ENCODE measurements around the gene STKLD1. TPM values are rescaled to one million over a fixed set of nuclear protein-coding genes. Genes with fewer than 3 reads are reported as not detected.

STKLD1 gene
- total and polyA plus RNA-seq, 2 donors: 0.94 to 1.5 TPM

DNA sequence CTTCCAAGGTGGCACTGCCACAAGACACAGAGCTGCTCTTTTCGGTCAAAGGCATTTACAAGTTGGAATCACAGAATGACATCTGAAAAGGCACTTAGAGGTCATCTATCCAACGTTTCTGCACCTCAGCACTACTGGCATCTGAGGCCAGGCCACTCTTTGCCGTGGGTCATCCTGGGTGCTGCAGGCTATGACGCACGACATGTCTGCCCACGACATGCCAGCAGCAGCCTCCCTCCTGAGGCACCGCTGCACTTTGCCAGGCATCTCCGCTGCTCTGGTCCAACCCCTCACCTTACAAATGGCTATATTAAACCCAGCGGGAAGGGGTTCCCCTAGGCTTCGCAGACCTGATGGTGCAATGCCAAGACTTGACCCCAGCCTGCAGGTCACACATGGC lies 8.4 kb upstream of the STKLD1 start:
- Histone ChIP-seq H3K27me3 (ENCODE audit: control insufficient read depth in 2 of 2, insufficient read depth in 1 of 2, low read length in 1 of 2) (no peaks in the 10 kb centered on the region), H3K36me3 (ENCODE audit: control insufficient read depth in 2 of 2, insufficient read depth in 2 of 2, low read length in 1 of 2) (peaks cover 65 to 82% of the 10 kb centered on the region in 2 donors), H3K4me1 (ENCODE audit: control insufficient read depth in 2 of 2, insufficient read depth in 2 of 2, low read length in 2 of 2) (peaks cover 19 to 48% of the 10 kb centered on the region in 2 donors), H3K27ac (ENCODE audit: low read depth in 1 of 2, low read length in 1 of 2) (no peak overlapping the region), H3K4me3 (ENCODE audit: low read length in 2 of 2) (no peak overlapping the region), H3K9me3 (ENCODE audit: control insufficient read depth in 2 of 2, insufficient read depth in 1 of 2, low read length in 1 of 2) (no peaks in the 10 kb centered on the region)
- WGBS: 96% methylated on average over 10 of the region's 10 CpGs
- no peak for DNase-seq (ENCODE audit: low read depth in 6 of 9, low spot score in 9 of 9)

- Histone ChIP-seq H3K9me3 (ENCODE audit: control insufficient read depth in 2 of 2, insufficient read depth in 1 of 2, low read length in 1 of 2) (no peaks in the 10 kb centered on the region), H3K36me3 (ENCODE audit: control insufficient read depth in 2 of 2, insufficient read depth in 2 of 2, low read length in 1 of 2) (peaks cover 59 to 84% of the 10 kb centered on the region in 2 donors), H3K27ac (ENCODE audit: low read depth in 1 of 2, low read length in 1 of 2) (no peak overlapping the region), H3K27me3 (ENCODE audit: control insufficient read depth in 2 of 2, insufficient read depth in 1 of 2, low read length in 1 of 2) (no peaks in the 10 kb centered on the region), H3K4me1 (ENCODE audit: control insufficient read depth in 2 of 2, insufficient read depth in 2 of 2, low read length in 2 of 2) (peaks cover 19 to 54% of the 10 kb centered on the region in 2 donors), H3K4me3 (ENCODE audit: low read length in 2 of 2) (no peak overlapping the region)
- DNase-seq (ENCODE audit: low read depth in 6 of 9, low spot score in 9 of 9): no peak
- 95% methylated on average over 18 of the region's 18 CpGs for WGBS
These were observed 7.8 kb upstream of the STKLD1 start for GRCh38 chr9:133368249-133368881.

DNA sequence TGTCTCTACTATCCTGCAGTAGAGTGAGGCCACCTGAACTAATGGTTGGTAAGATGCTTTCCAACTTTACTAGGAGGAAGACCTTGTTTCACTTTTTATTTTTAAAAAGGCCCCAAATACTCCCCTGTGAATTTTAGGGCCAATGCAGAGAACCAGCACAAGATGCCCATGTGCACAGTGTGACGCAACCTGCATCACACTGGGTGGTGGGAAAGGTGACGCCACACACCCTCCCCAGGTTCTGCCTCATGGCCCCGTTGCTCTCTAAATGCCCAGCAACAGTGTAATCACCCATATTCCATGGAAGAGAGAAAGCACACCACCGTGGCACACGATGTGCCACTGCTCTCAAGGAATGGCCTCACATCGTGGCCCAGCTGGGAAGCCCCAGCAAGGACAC lies 6.7 kb upstream of the STKLD1 start:
- H3K4me3 ChIP-seq (ENCODE audit: low read length in 2 of 2): no peak overlapping the region
- DNase-seq (ENCODE audit: low read depth in 6 of 9, low spot score in 9 of 9): no peak
- 96% methylated on average over 6 of the region's 6 CpGs for WGBS
- H3K9me3 ChIP-seq (ENCODE audit: control insufficient read depth in 2 of 2, insufficient read depth in 1 of 2, low read length in 1 of 2): no peaks in the 10 kb centered on the region
- peaks cover 22 to 64% of the 10 kb centered on the region in 2 donors for H3K4me1 ChIP-seq (ENCODE audit: control insufficient read depth in 2 of 2, insufficient read depth in 2 of 2, low read length in 2 of 2)
- H3K27me3 ChIP-seq (ENCODE audit: control insufficient read depth in 2 of 2, insufficient read depth in 1 of 2, low read length in 1 of 2): no peaks in the 10 kb centered on the region
- H3K36me3 ChIP-seq (ENCODE audit: control insufficient read depth in 2 of 2, insufficient read depth in 2 of 2, low read length in 1 of 2): peaks cover 51 to 78% of the 10 kb centered on the region in 2 donors
- H3K27ac ChIP-seq (ENCODE audit: low read depth in 1 of 2, low read length in 1 of 2): no peak overlapping the region

DNA sequence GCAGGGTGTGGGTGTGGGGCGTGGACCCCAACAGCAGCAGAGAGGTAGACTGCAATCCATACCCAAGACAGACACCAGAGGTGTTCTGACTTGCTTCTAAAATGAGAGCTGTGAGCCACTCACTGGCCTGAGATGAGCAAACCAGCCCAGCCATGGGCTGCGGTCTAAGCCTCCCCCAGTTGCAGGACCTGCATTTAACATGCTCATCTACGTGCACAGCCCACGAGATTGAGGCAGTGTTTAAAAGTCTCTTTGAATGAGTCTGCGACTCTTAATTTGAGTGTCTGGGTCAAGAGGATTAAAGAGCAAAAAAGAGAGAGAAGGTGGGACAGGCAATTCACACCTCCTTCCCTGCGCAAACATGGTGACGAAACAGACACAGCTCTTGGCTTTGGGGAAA lies 6.2 kb upstream of the STKLD1 start:
- H3K36me3 ChIP-seq (ENCODE audit: control insufficient read depth in 2 of 2, insufficient read depth in 2 of 2, low read length in 1 of 2): peaks cover 47 to 75% of the 10 kb centered on the region in 2 donors
- H3K27ac ChIP-seq (ENCODE audit: low read depth in 1 of 2, low read length in 1 of 2): peak overlapping the region; percentile 54 to 91
- no peaks in the 10 kb centered on the region for H3K9me3 ChIP-seq (ENCODE audit: control insufficient read depth in 2 of 2, insufficient read depth in 1 of 2, low read length in 1 of 2)
- DNase-seq (ENCODE audit: low read depth in 6 of 9, low spot score in 9 of 9): no peak
- 94% methylated on average over 7 of the region's 7 CpGs for WGBS
- H3K4me3 ChIP-seq (ENCODE audit: low read length in 2 of 2): no peak overlapping the region
- peaks cover 22 to 67% of the 10 kb centered on the region in 2 donors for H3K4me1 ChIP-seq (ENCODE audit: control insufficient read depth in 2 of 2, insufficient read depth in 2 of 2, low read length in 2 of 2)
- no peaks in the 10 kb centered on the region for H3K27me3 ChIP-seq (ENCODE audit: control insufficient read depth in 2 of 2, insufficient read depth in 1 of 2, low read length in 1 of 2)

GRCh38 chr9:133370685-133371084 lies 5.5 kb upstream of the STKLD1 start:
- Histone ChIP-seq H3K4me1 (ENCODE audit: control insufficient read depth in 2 of 2, insufficient read depth in 2 of 2, low read length in 2 of 2) (peaks cover 22 to 65% of the 10 kb centered on the region in 2 donors), H3K27me3 (ENCODE audit: control insufficient read depth in 2 of 2, insufficient read depth in 1 of 2, low read length in 1 of 2) (no peaks in the 10 kb centered on the region)

GRCh38 chr9:133371261-133371711 lies 4.9 kb upstream of the STKLD1 start:
- H3K4me1 ChIP-seq (ENCODE audit: control insufficient read depth in 2 of 2, insufficient read depth in 2 of 2, low read length in 2 of 2): peaks cover 22 to 65% of the 10 kb centered on the region in 2 donors
- H3K27me3 ChIP-seq (ENCODE audit: control insufficient read depth in 2 of 2, insufficient read depth in 1 of 2, low read length in 1 of 2): peaks cover 0 to under 1% of the 10 kb centered on the region in 2 donors
- peaks cover 35 to 61% of the 10 kb centered on the region in 2 donors for H3K36me3 ChIP-seq (ENCODE audit: control insufficient read depth in 2 of 2, insufficient read depth in 2 of 2, low read length in 1 of 2)
- H3K9me3 ChIP-seq (ENCODE audit: control insufficient read depth in 2 of 2, insufficient read depth in 1 of 2, low read length in 1 of 2): no peaks in the 10 kb centered on the region
- H3K27ac ChIP-seq (ENCODE audit: low read depth in 1 of 2, low read length in 1 of 2): peak overlapping the region; percentile 70 to 91
- peak in 7 of 9 donors; percentile 37 to 80 (median 55) for DNase-seq (ENCODE audit: low read depth in 6 of 9, low spot score in 9 of 9)
- 22% methylated on average over 12 of the region's 12 CpGs for WGBS
- peak overlapping the region; percentile 14 to 16 for H3K4me3 ChIP-seq (ENCODE audit: low read length in 2 of 2)

More at GRCh38 chr9:133370685-133371084, 5.5 kb upstream of the STKLD1 start:
- H3K9me3 ChIP-seq (ENCODE audit: control insufficient read depth in 2 of 2, insufficient read depth in 1 of 2, low read length in 1 of 2): no peaks in the 10 kb centered on the region
- peak overlapping the region in 1 of 2 donors; percentile 16 for H3K4me3 ChIP-seq (ENCODE audit: low read length in 2 of 2)
- WGBS: 46% methylated on average over 9 of the region's 9 CpGs
- H3K27ac ChIP-seq (ENCODE audit: low read depth in 1 of 2, low read length in 1 of 2): peak overlapping the region; percentile 70 to 91
- peaks cover 41 to 67% of the 10 kb centered on the region in 2 donors for H3K36me3 ChIP-seq (ENCODE audit: control insufficient read depth in 2 of 2, insufficient read depth in 2 of 2, low read length in 1 of 2)
- peak in 2 of 9 donors; percentile 31 to 57 for DNase-seq (ENCODE audit: low read depth in 6 of 9, low spot score in 9 of 9)

GRCh38 chr9:133372144-133372543 lies 4.0 kb upstream of the STKLD1 start:
- peaks cover 0 to 5% of the 10 kb centered on the region in 2 donors for H3K27me3 ChIP-seq (ENCODE audit: control insufficient read depth in 2 of 2, insufficient read depth in 1 of 2, low read length in 1 of 2)
- H3K36me3 ChIP-seq (ENCODE audit: control insufficient read depth in 2 of 2, insufficient read depth in 2 of 2, low read length in 1 of 2): peaks cover 26 to 53% of the 10 kb centered on the region in 2 donors
- no peak overlapping the region for H3K4me3 ChIP-seq (ENCODE audit: low read length in 2 of 2)
- H3K27ac ChIP-seq (ENCODE audit: low read depth in 1 of 2, low read length in 1 of 2): peak overlapping the region in 1 of 2 donors; percentile 91
- 93% methylated on average over 7 of the region's 7 CpGs for whole genome bisulfite sequencing
- H3K4me1 ChIP-seq (ENCODE audit: control insufficient read depth in 2 of 2, insufficient read depth in 2 of 2, low read length in 2 of 2): peaks cover 27 to 70% of the 10 kb centered on the region in 2 donors
- DNase-seq (ENCODE audit: low read depth in 6 of 9, low spot score in 9 of 9): no peak
- H3K9me3 ChIP-seq (ENCODE audit: control insufficient read depth in 2 of 2, insufficient read depth in 1 of 2, low read length in 1 of 2): no peaks in the 10 kb centered on the region

DNA sequence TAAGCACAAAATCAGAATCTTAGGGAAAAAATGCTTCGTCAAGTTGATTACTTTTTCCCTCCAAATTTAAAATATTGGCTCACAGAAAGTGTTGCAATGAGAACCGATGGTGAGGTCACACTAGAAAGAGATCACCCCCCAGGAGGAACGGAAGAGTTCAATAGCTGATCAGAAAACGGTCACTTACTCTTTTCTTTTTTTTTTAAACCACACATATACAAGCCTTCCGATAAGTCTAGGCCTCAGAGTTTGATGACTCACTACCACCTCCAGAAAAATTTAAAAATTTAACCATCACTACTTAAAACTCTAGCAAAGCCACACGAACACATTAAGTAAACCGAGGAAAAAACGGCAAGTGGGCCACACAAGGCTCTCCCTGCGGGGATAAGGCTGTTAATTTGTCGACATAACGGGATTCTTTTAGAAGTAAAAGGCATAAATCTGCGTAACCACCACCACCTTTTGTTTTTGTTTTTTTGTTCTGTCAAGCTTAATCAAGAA lies 1.5 kb upstream of the STKLD1 start:
- no peak for DNase-seq (ENCODE audit: low read depth in 6 of 9, low spot score in 9 of 9)
- WGBS: 31% methylated on average over 12 of the region's 12 CpGs
- H3K4me3 ChIP-seq (ENCODE audit: low read length in 2 of 2): peak overlapping the region; percentile 63 to 97
- peaks cover 27 to 59% of the 10 kb centered on the region in 2 donors for H3K4me1 ChIP-seq (ENCODE audit: control insufficient read depth in 2 of 2, insufficient read depth in 2 of 2, low read length in 2 of 2)
- peak overlapping the region; percentile 81 to 90 for H3K27ac ChIP-seq (ENCODE audit: low read depth in 1 of 2, low read length in 1 of 2)
- no peaks in the 10 kb centered on the region for H3K9me3 ChIP-seq (ENCODE audit: control insufficient read depth in 2 of 2, insufficient read depth in 1 of 2, low read length in 1 of 2)
- H3K36me3 ChIP-seq (ENCODE audit: control insufficient read depth in 2 of 2, insufficient read depth in 2 of 2, low read length in 1 of 2): peaks cover 14 to 29% of the 10 kb centered on the region in 2 donors
- H3K27me3 ChIP-seq (ENCODE audit: control insufficient read depth in 2 of 2, insufficient read depth in 1 of 2, low read length in 1 of 2): peaks cover 0 to 5% of the 10 kb centered on the region in 2 donors

- Histone ChIP-seq H3K4me1 (ENCODE audit: control insufficient read depth in 2 of 2, insufficient read depth in 2 of 2, low read length in 2 of 2) (peaks cover 26 to 53% of the 10 kb centered on the region in 2 donors), H3K36me3 (ENCODE audit: control insufficient read depth in 2 of 2, insufficient read depth in 2 of 2, low read length in 1 of 2) (peaks cover 10 to 24% of the 10 kb centered on the region in 2 donors), H3K9me3 (ENCODE audit: control insufficient read depth in 2 of 2, insufficient read depth in 1 of 2, low read length in 1 of 2) (no peaks in the 10 kb centered on the region), H3K27ac (ENCODE audit: low read depth in 1 of 2, low read length in 1 of 2) (peak overlapping the region; percentile 81 to 90), H3K4me3 (ENCODE audit: low read length in 2 of 2) (peak overlapping the region; percentile 63 to 97), H3K27me3 (ENCODE audit: control insufficient read depth in 2 of 2, insufficient read depth in 1 of 2, low read length in 1 of 2) (peaks cover 0 to 5% of the 10 kb centered on the region in 2 donors)
- DNase-seq (ENCODE audit: low read depth in 6 of 9, low spot score in 9 of 9): peak in 6 of 9 donors; percentile 19 to 65 (median 42)
- under 1% methylated on average over 39 of the region's 39 CpGs for WGBS
These were observed 946 bp upstream of the STKLD1 start for GRCh38 chr9:133375116-133375723.
